MCF 10A (cell line): ENCODE measurements around the gene C5orf15. TPM values are rescaled to one million over a fixed set of nuclear protein-coding genes. Genes with fewer than 3 reads are reported as not detected.

ENCODE experiments used
- BruUV-seq: library from RNA; stranded (reverse); fragments of 400-500 nt; replicated peaks from 2 replicates; lab custom pipeline; 2021; lab: Mats Ljungman, UMichigan
- CTCF ChIA-PET: fragments of 300-600 bp; sonication (Branson Sonifier 250); formaldehyde crosslinking; extraction: SDS; loops from one replicate; lab custom pipeline; 2021; ENCODE audit warnings: antibody characterized with exemption, inconsistent platforms; lab: Yijun Ruan, JAX
- POLR2A ChIA-PET: fragments of 300-600, 350-650 bp; sonication (Branson Sonifier 250); formaldehyde crosslinking; extraction: SDS; loops from one replicate; lab custom pipeline; 2020; ENCODE audit warnings: antibody characterized with exemption, inconsistent platforms; lab: Yijun Ruan, JAX
- DNase-seq: peaks from one replicate; pipeline ENCODE4 v3.0.0-alpha.2; 2018; ENCODE audit not compliant: unreplicated experiment
- H3K27ac Mint-ChIP-seq: one replicate; pipeline ENCODE4 v1.8.0; 2022; ENCODE audit warnings: mild to moderate bottlenecking, low read depth, mixed read lengths; ENCODE audit not compliant: unreplicated experiment
- H3K27me3 Mint-ChIP-seq: one replicate; pipeline ENCODE4 v1.8.0; 2022; ENCODE audit warnings: mixed read lengths; ENCODE audit not compliant: insufficient read depth, unreplicated experiment
- H3K36me3 Mint-ChIP-seq: one replicate; pipeline ENCODE4 v1.8.0; 2022; ENCODE audit warnings: mild to moderate bottlenecking, moderate library complexity, mixed read lengths; ENCODE audit not compliant: insufficient read depth, unreplicated experiment
- H3K4me1 Mint-ChIP-seq: one replicate; pipeline ENCODE4 v1.8.0; 2022; ENCODE audit warnings: mixed read lengths; ENCODE audit not compliant: insufficient read depth, unreplicated experiment
- H3K4me3 Mint-ChIP-seq: one replicate; pipeline ENCODE4 v1.8.0; 2022; ENCODE audit warnings: mild to moderate bottlenecking, moderate library complexity, mixed read lengths; ENCODE audit not compliant: unreplicated experiment
- H3K9me3 Mint-ChIP-seq: one replicate; pipeline ENCODE4 v1.8.0; 2022; ENCODE audit warnings: mixed read lengths; ENCODE audit not compliant: unreplicated experiment
- CTCF ChIP-seq: fragments of 200-600 bp; IDR thresholded peaks from one replicate; pipeline ENCODE4 v1.8.0; 2022; ENCODE audit warnings: antibody characterized with exemption, mild to moderate bottlenecking; ENCODE audit not compliant: unreplicated experiment
- intact Hi-C: fragments of 100-400 bp; cut with micrococcal nuclease; formaldehyde crosslinking; loops from 2 replicates; pipeline ENCODE4 v1.14.1; 2022
- total RNA-seq: library from RNA; stranded (reverse); gene quantifications from 2 replicates; pipeline ENCODE4 v1.2.3, GENCODE V29; 2022

The C5orf15 gene
- total RNA-seq, 1 experiment from 2014 or later: 35.1 TPM

GRCh38 chr5:133935667-133935940 lies 32.8 kb downstream of the C5orf15 start:
- Mint-ChIP-seq H3K27ac (no peak overlapping the region), H3K4me3 (no peak overlapping the region), H3K4me1 (no peaks in the 10 kb centered on the region), H3K27me3 (no peaks in the 10 kb centered on the region), H3K36me3 (no peaks in the 10 kb centered on the region), H3K9me3 (no peaks in the 10 kb centered on the region)
- intact Hi-C loops: no loop called here
- ChIA-PET CTCF (no interaction called here), POLR2A (no interaction called here)
- no TSS peak for BruUV-seq
- DNase-seq: no peak
- TF ChIP-seq CTCF: no peak

GRCh38 chr5:133934822-133935666 lies 33.4 kb downstream of the C5orf15 start:
- DNase-seq: no peak
- H3K27me3 Mint-ChIP-seq: no peaks in the 10 kb centered on the region
- no peaks in the 10 kb centered on the region for H3K36me3 Mint-ChIP-seq
- no TSS peak for BruUV-seq
- intact Hi-C loops: no loop called here
- TF ChIP-seq CTCF: no peak
- no peaks in the 10 kb centered on the region for H3K9me3 Mint-ChIP-seq
- H3K27ac Mint-ChIP-seq: no peak overlapping the region
- ChIA-PET POLR2A (interaction anchor here (0.6 kb wide), 2 partner anchors 64 to 1060 kb away, joined by 3 read pairs; no protein-coding TSS in a partner anchor), CTCF (interaction anchor here (0.7 to 1.0 kb wide), 2 partner anchors 12 to 205 kb away, joined by 3 read pairs; no protein-coding TSS in a partner anchor)
- no peak overlapping the region for H3K4me3 Mint-ChIP-seq
- no peaks in the 10 kb centered on the region for H3K4me1 Mint-ChIP-seq

- Mint-ChIP-seq H3K9me3 (no peaks in the 10 kb centered on the region), H3K4me3 (no peak overlapping the region), H3K27me3 (no peaks in the 10 kb centered on the region), H3K4me1 (no peaks in the 10 kb centered on the region), H3K27ac (no peak overlapping the region), H3K36me3 (no peaks in the 10 kb centered on the region)
- BruUV-seq: no TSS peak
- no peak for TF ChIP-seq CTCF
- no peak for DNase-seq
- ChIA-PET POLR2A (interaction anchor here (0.6 kb wide), 2 partner anchors 64 to 1059 kb away, joined by 3 read pairs; no protein-coding TSS in a partner anchor), CTCF (interaction anchor here (0.7 to 1.0 kb wide), 2 partner anchors 13 to 206 kb away, joined by 3 read pairs; no protein-coding TSS in a partner anchor)
- intact Hi-C loops: no loop called here
Observed at GRCh38 chr5:133934311-133934710, 34.1 kb downstream of the C5orf15 start.

GRCh38 chr5:133933670-133934295 lies 34.6 kb downstream of the C5orf15 start:
- H3K27ac Mint-ChIP-seq: no peak overlapping the region
- H3K36me3 Mint-ChIP-seq: no peaks in the 10 kb centered on the region
- intact Hi-C loops: no loop called here
- H3K27me3 Mint-ChIP-seq: no peaks in the 10 kb centered on the region
- no peak overlapping the region for H3K4me3 Mint-ChIP-seq
- TF ChIP-seq CTCF: no peak
- no peaks in the 10 kb centered on the region for H3K4me1 Mint-ChIP-seq
- no peaks in the 10 kb centered on the region for H3K9me3 Mint-ChIP-seq
- DNase-seq: no peak
- POLR2A ChIA-PET: no interaction called here
- no TSS peak for BruUV-seq
- CTCF ChIA-PET: interaction anchor here (0.7 kb wide), 1 partner anchor 206 kb away, joined by 3 read pairs; no protein-coding TSS in a partner anchor
